H1 (cell line): Measurements from ENCODE around the gene EXOG. TPM values are rescaled to one million over a fixed set of nuclear protein-coding genes. Genes with fewer than 3 reads are reported as not detected.

Experiments used
- CTCF ChIA-PET: fragments of 300-600 bp; sonication (Branson Sonifier 250); formaldehyde crosslinking; loops from one replicate; lab custom pipeline; 2021; ENCODE audit not compliant: partially characterized antibody; lab: Charles Lee
- POLR2A ChIA-PET: fragments of 300-600 bp; sonication (Branson Sonifier 250); formaldehyde crosslinking; loops from one replicate; lab custom pipeline; 2021; ENCODE audit warnings: inconsistent platforms; ENCODE audit not compliant: partially characterized antibody; lab: Charles Lee
- DNase-seq, 2 experiments: peaks; one replicate each; pipeline versions ENCODE4 v3.0.0 to v3.0.0-alpha.2; 2010 to 2022; ENCODE audit warnings: low spot score in 2 of 2, low read depth in 1 of 2, mixed read lengths in 1 of 2
- FAIRE-seq: peaks from 2 replicates; lab custom pipeline; 2011; peaks lifted over from hg19 to GRCh38; lab: Jason Lieb, UNC
- H2AFZ ChIP-seq: 2 replicates; pipeline ENCODE4 v1.8.1; 2012; ENCODE audit warnings: low read length, inconsistent platforms
- H2AK5ac ChIP-seq: 2 replicates; pipeline ENCODE4 v1.6.1; 2013; ENCODE audit warnings: low read depth, low read length
- H2BK120ac ChIP-seq: replicated peaks from 2 replicates; pipeline ENCODE3; 2013; ENCODE audit warnings: low read depth, low read length, inconsistent platforms
- H2BK12ac ChIP-seq: 2 replicates; pipeline ENCODE4 v1.6.1; 2013; ENCODE audit warnings: low read depth, low read length
- H2BK15ac ChIP-seq: 2 replicates; pipeline ENCODE4 v1.6.1; 2013; ENCODE audit warnings: low read length
- H2BK20ac ChIP-seq: 2 replicates; pipeline ENCODE4 v1.6.1; 2013; ENCODE audit warnings: low read length
- H2BK5ac ChIP-seq: 2 replicates; pipeline ENCODE4 v1.6.1; 2013; ENCODE audit warnings: low read depth, low read length
- H3K14ac ChIP-seq: 2 replicates; pipeline ENCODE4 v1.6.1; 2013; ENCODE audit warnings: inconsistent platforms; ENCODE audit not compliant: insufficient read length
- H3K18ac ChIP-seq: 2 replicates; pipeline ENCODE4 v1.6.1; 2013; ENCODE audit warnings: low read length; ENCODE audit errors: extremely low read depth
- H3K23ac ChIP-seq: 2 replicates; pipeline ENCODE4 v1.6.1; 2013; ENCODE audit warnings: inconsistent platforms; ENCODE audit not compliant: insufficient read length
- H3K23me2 ChIP-seq: 2 replicates; pipeline ENCODE4 v1.6.1; 2013; ENCODE audit warnings: low read depth, low read length
- H3K27ac ChIP-seq: 2 replicates; pipeline ENCODE4 v1.6.1; 2011; ENCODE audit warnings: low read depth, low read length, inconsistent platforms
- H3K27me3 ChIP-seq, 4 experiments: replicated peaks in 1 of 4; 1 replicate in 1 of 4; 2 replicates in 3 of 4; pipeline versions ENCODE4 v1.6.1 to v1.8.1; 2011 to 2013; ENCODE audit warnings: low read length in 3 of 4, mild to moderate bottlenecking in 3 of 4, inconsistent platforms in 2 of 4, mixed read lengths in 2 of 4, moderate library complexity in 1 of 4; ENCODE audit not compliant: control insufficient read depth in 3 of 4, insufficient read depth in 3 of 4; ENCODE audit errors: extremely low read depth in 1 of 4
- H3K36me3 ChIP-seq, 4 experiments: 2 replicates each; pipeline versions ENCODE4 v1.6.1 to v1.8.1; 2011 to 2013; ENCODE audit warnings: mild to moderate bottlenecking in 4 of 4, low read length in 3 of 4, moderate library complexity in 2 of 4, control low read depth in 1 of 4, inconsistent platforms in 1 of 4; ENCODE audit not compliant: insufficient read depth in 4 of 4, control insufficient read depth in 2 of 4
- H3K4ac ChIP-seq: replicated peaks from 2 replicates; pipeline ENCODE3; 2013; ENCODE audit warnings: low read length, low read depth, mixed read lengths, inconsistent platforms; ENCODE audit not compliant: insufficient read length
- H3K4me1 ChIP-seq, 4 experiments: replicated peaks in 1 of 4; 1 replicate in 1 of 4; 2 replicates in 3 of 4; pipeline versions ENCODE4 v1.6.1 to v1.8.1; 2011 to 2013; ENCODE audit warnings: low read length in 3 of 4, inconsistent platforms in 2 of 4, mixed read lengths in 1 of 4; ENCODE audit not compliant: insufficient read depth in 4 of 4, control insufficient read depth in 3 of 4
- H3K4me2 ChIP-seq, 2 experiments: 2 replicates each; pipeline versions ENCODE4 v1.6.1 to v1.8.1; 2011 to 2013; ENCODE audit warnings: low read depth in 2 of 2, low read length in 2 of 2, control low read depth in 1 of 2, inconsistent platforms in 1 of 2, mild to moderate bottlenecking in 1 of 2; ENCODE audit not compliant: insufficient read depth in 1 of 2
- H3K4me3 ChIP-seq, 4 experiments: fragments of 200-600, 300-600 bp in 1 of 4; sonication (generic), shearing (Covaris generic), sonication (Bioruptor Twin) in 1 of 4; 2 replicates each; pipeline versions ENCODE4 v1.5.1 to v1.8.1; 2011 to 2016; ENCODE audit warnings: low read length in 4 of 4, low read depth in 3 of 4, control low read depth in 2 of 4, inconsistent platforms in 2 of 4, mild to moderate bottlenecking in 2 of 4, mixed read lengths in 1 of 4, moderate library complexity in 1 of 4; ENCODE audit not compliant: insufficient read depth in 2 of 4; ENCODE audit errors: extremely low read depth in 1 of 4
- H3K56ac ChIP-seq: replicated peaks from 2 replicates; pipeline ENCODE3; 2013; ENCODE audit warnings: low read depth, mild to moderate bottlenecking, mixed read lengths, low read length, inconsistent platforms; ENCODE audit not compliant: insufficient read length
- H3K79me1 ChIP-seq: 2 replicates; pipeline ENCODE4 v1.6.1; 2013; ENCODE audit warnings: low read depth, low read length, control low read depth
- H3K79me2 ChIP-seq, 2 experiments: 2 replicates each; pipeline versions ENCODE4 v1.6.1 to v1.8.1; 2012 to 2013; ENCODE audit warnings: low read length in 2 of 2, mild to moderate bottlenecking in 2 of 2, inconsistent platforms in 1 of 2; ENCODE audit not compliant: insufficient read depth in 2 of 2, control insufficient read depth in 1 of 2
- H3K9ac ChIP-seq, 4 experiments: replicated peaks in 1 of 4; 1 replicate in 1 of 4; 2 replicates in 3 of 4; pipeline versions ENCODE4 v1.6.1 to v1.8.1; 2011 to 2013; ENCODE audit warnings: low read depth in 3 of 4, low read length in 3 of 4, control low read depth in 2 of 4, mild to moderate bottlenecking in 2 of 4, moderate library complexity in 2 of 4, inconsistent platforms in 1 of 4; ENCODE audit errors: extremely low read depth in 1 of 4
- H3K9me3 ChIP-seq, 2 experiments: 2 replicates each; pipeline versions ENCODE4 v1.6.1 to v1.8.1; 2012 to 2013; ENCODE audit warnings: mild to moderate bottlenecking in 2 of 2, moderate library complexity in 2 of 2, control low read depth in 1 of 2, inconsistent platforms in 1 of 2, low read depth in 1 of 2, low read length in 1 of 2, mixed read lengths in 1 of 2; ENCODE audit not compliant: insufficient read depth in 2 of 2
- H4K20me1 ChIP-seq, 2 experiments: replicated peaks in 1 of 2; 2 replicates each; pipeline versions ENCODE3 to v1.8.1; 2011 to 2013; ENCODE audit warnings: inconsistent platforms in 2 of 2, low read length in 2 of 2, mild to moderate bottlenecking in 1 of 2; ENCODE audit not compliant: insufficient read depth in 2 of 2, control insufficient read depth in 1 of 2
- H4K5ac ChIP-seq: 2 replicates; pipeline ENCODE4 v1.6.1; 2013; ENCODE audit warnings: low read length, low read depth, mixed read lengths, inconsistent platforms; ENCODE audit not compliant: insufficient read length
- H4K8ac ChIP-seq: 2 replicates; pipeline ENCODE4 v1.8.0; 2013; ENCODE audit warnings: mild to moderate bottlenecking, moderate library complexity, low read length, inconsistent platforms; ENCODE audit not compliant: insufficient read depth; ENCODE audit errors: extremely low read depth
- H4K91ac ChIP-seq: replicated peaks from 2 replicates; pipeline ENCODE3; 2013; ENCODE audit warnings: low read length, mixed read lengths, inconsistent platforms; ENCODE audit not compliant: insufficient read length
- ATF3 ChIP-seq: IDR thresholded peaks from 2 replicates; pipeline ENCODE4 v1.6.1; 2011; ENCODE audit warnings: low read depth, mild to moderate bottlenecking, low read length; ENCODE audit not compliant: insufficient read depth
- EGR1 ChIP-seq: IDR thresholded peaks from 2 replicates; pipeline ENCODE4 v1.6.1; 2011; ENCODE audit warnings: low read depth, low read length, borderline replicate concordance
- KDM5A ChIP-seq: fragments of 200-600 bp; IDR thresholded peaks from 2 replicates; pipeline ENCODE4 v1.7.1; 2012; ENCODE audit warnings: mild to moderate bottlenecking, low read length, inconsistent platforms, mixed read lengths
- MAX ChIP-seq: IDR thresholded peaks from 2 replicates; pipeline ENCODE4 v1.6.1; 2012; ENCODE audit warnings: inconsistent platforms
- PHF8 ChIP-seq: fragments of 200-600 bp; sonication (generic); conservative IDR thresholded peaks from 2 replicates; pipeline ENCODE4 v1.7.1; 2012; ENCODE audit warnings: low read depth, mild to moderate bottlenecking, inconsistent platforms, low read length, moderate library complexity
- RAD21 ChIP-seq, 2 experiments: IDR thresholded peaks in 1 of 2; conservative IDR thresholded peaks in 1 of 2; 2 replicates each; pipeline ENCODE4 v1.6.1; 2011; ENCODE audit warnings: low read depth in 2 of 2, low read length in 2 of 2, improper control_type of control experiment in 1 of 2, inconsistent platforms in 1 of 2, mild to moderate bottlenecking in 1 of 2, moderate library complexity in 1 of 2
- TEAD4 ChIP-seq: IDR thresholded peaks from 2 replicates; pipeline ENCODE4 v1.6.1; 2012; ENCODE audit warnings: low read depth, low read length, inconsistent platforms, mixed read lengths
- YY1 ChIP-seq: IDR thresholded peaks from 2 replicates; pipeline ENCODE4 v1.6.1; 2011; ENCODE audit warnings: low read depth, mild to moderate bottlenecking, low read length
- WGBS, 2 experiments: shearing (Covaris generic) in 1 of 2; methylation state at CpG; one replicate each; pipeline versions ENCODE4 v1.1.6 to v1.1.7; 2013 to 2015; ENCODE audit warnings: low lambda C conversion rate in 2 of 2, mixed read lengths in 2 of 2, inconsistent platforms in 1 of 2, low coverage in 1 of 2, missing lambda C conversion rate in 1 of 2; ENCODE audit not compliant: insufficient replicate concordance in 2 of 2, insufficient coverage in 1 of 2, insufficient read length in 1 of 2; ENCODE audit errors: extremely low coverage in 1 of 2, missing lambda C conversion rate in 1 of 2; 5-methylcytosine and 5-hydroxymethylcytosine counted together
- polyA plus RNA-seq, 7 experiments: library from polyadenylated mRNA; depleted of rRNA in 3 of 7; stranded (reverse) in 5 of 7; unstranded in 2 of 7; fragments of >200 nt in 5 of 7; fragments of 200-250 nt in 2 of 7; gene quantifications; 1 replicate in 5 of 7; 2 replicates in 1 of 7; 4 replicates in 1 of 7; pipeline versions ENCODE4 v1.2.1 to v1.2.3, GENCODE V29; 2011 to 2013; ENCODE audit warnings: missing spikeins in 2 of 7, mixed read lengths in 2 of 7
- total RNA-seq: library from RNA; stranded (reverse); fragmentation: NEBNext Ultra II Directional; extraction: Animal tissue kit (Norgen Biotek cat#: 25700); gene quantifications from 2 replicates; pipeline ENCODE4 v1.2.1, GENCODE V29; 2021

Gene EXOG
- total and polyA plus RNA-seq, 2 of the 8 experiments (the other 6 are each of a cell fraction or from before 2014, with no cell fraction given), result 7.2 to 12.9 TPM

- POLR2A ChIA-PET, result interaction anchor here (0.9 kb wide), 1 partner anchor 8 kb away, joined by 4 read pairs; no protein-coding TSS in a partner anchor
- no peak overlapping the region for H3K18ac ChIP-seq
- no peak for DNase-seq
- no peak overlapping the region for H2AFZ ChIP-seq
- H3K4me1 ChIP-seq, result peaks cover 7 to 20% (median 14%) of the 10 kb centered on the region in 4 experiments
- no peak overlapping the region for H2BK15ac ChIP-seq
- H2AK5ac ChIP-seq, result no peak overlapping the region; the same call in 1 of the 2 replicates
- H3K4me2 ChIP-seq, result 0 out of 4 replicates have a peak overlapping the region, but pooled peaks of 1 of the 2 experiments have one; percentile 13
- no peak overlapping the region for H4K5ac ChIP-seq
- H3K4me3 ChIP-seq, result no peak overlapping the region
- no peak overlapping the region for H2BK5ac ChIP-seq
- H2BK120ac ChIP-seq, result no peak overlapping the region
- H3K23ac ChIP-seq, result no peak overlapping the region
- no peak overlapping the region for H3K4ac ChIP-seq
- peaks cover 11% of the 10 kb centered on the region for H3K23me2 ChIP-seq
- no peak overlapping the region for H3K14ac ChIP-seq
- H3K27ac ChIP-seq, result no peak overlapping the region
- no peak overlapping the region for H3K56ac ChIP-seq
- H3K79me2 ChIP-seq, result peaks cover 80 to 97% of the 10 kb centered on the region in 2 experiments
- no peak overlapping the region for H2BK12ac ChIP-seq
- H3K79me1 ChIP-seq, result peaks cover 41% of the 10 kb centered on the region
- no peak overlapping the region for H2BK20ac ChIP-seq
- H3K27me3 ChIP-seq, result no peaks in the 10 kb centered on the region
- no peaks in the 10 kb centered on the region; a peak in 1 of 8 replicates for H3K36me3 ChIP-seq
- TF ChIP-seq MAX, result no peak
- TF ChIP-seq ATF3, result no peak
- TF ChIP-seq KDM5A, result no peak
- TF ChIP-seq YY1, result no peak
- no peak for TF ChIP-seq PHF8
- TF ChIP-seq TEAD4, result no peak
- TF ChIP-seq EGR1, result no peak
- TF ChIP-seq RAD21 (IDR thresholded peaks at IDR 0.05 in 1 of 2, conservative IDR thresholded peaks at IDR 0.05 in 1 of 2; ENCODE audit: low read depth in 2 of 2, low read length in 2 of 2), result no peak
- no peak overlapping the region for H4K91ac ChIP-seq
- H4K20me1 ChIP-seq, result peaks cover 37 to 50% of the 10 kb centered on the region in 2 experiments
- CTCF ChIA-PET, result interaction anchor here (1.2 to 2.6 kb wide), 3 partner anchors 8 to 113 kb away, joined by 3 to 12 read pairs (median 9); partner anchors contain the start of gene XYLB
- FAIRE-seq, result no peak
- H3K9me3 ChIP-seq, result no peaks in the 10 kb centered on the region; a peak in 1 of 4 replicates
- no peak overlapping the region for H4K8ac ChIP-seq
- no peak overlapping the region for H3K9ac ChIP-seq
- 92% methylated on average over 9 of the region's 10 CpGs; no CpG with 5 or more reads in 1 of the 2 experiments for WGBS, 2 experiments
These were observed 36.6 kb upstream of the EXOG start for GRCh38 chr3:38459499-38460048.
